T-helper 2 cell (primary cell): Measurements from ENCODE around the gene APOBEC3A.
"Not testable (repeated sequence)": the region's sequence is repeated elsewhere in the genome, so short reads cannot be mapped to it uniquely, and the experiment has no call there.

ENCODE experiments used
- DNase-seq, 5 experiments: peaks; one replicate each; pipeline versions ENCODE4 v3.0.0 to v3.0.0-alpha.2; 2012 to 2022

The APOBEC3A gene

GRCh38 chr22:38943882-38944281 is 13.5 kb upstream of the APOBEC3A start:
- DNase-seq, result no peak

GRCh38 chr22:38944653-38945052 is 12.8 kb upstream of the APOBEC3A start:
- no peak for DNase-seq

GRCh38 chr22:38945706-38946338 is 11.6 kb upstream of the APOBEC3A start:
- not testable (repeated sequence) for DNase-seq

GRCh38 chr22:38946771-38947170 is 10.6 kb upstream of the APOBEC3A start:
- DNase-seq, result no peak

- DNase-seq, result no peak
Measured at GRCh38 chr22:38947321-38948140, 9.9 kb upstream of the APOBEC3A start.

GRCh38 chr22:38948181-38948940 is 9.0 kb upstream of the APOBEC3A start:
- no peak for DNase-seq

GRCh38 chr22:38949889-38950405 is 7.5 kb upstream of the APOBEC3A start:
- DNase-seq, result no peak

- DNase-seq, result no peak
Measured at GRCh38 chr22:38950527-38951295, 6.7 kb upstream of the APOBEC3A start.

- DNase-seq, result no peak
Measured at GRCh38 chr22:38951734-38952133, 5.7 kb upstream of the APOBEC3A start.

GRCh38 chr22:38952281-38952993 is 5.0 kb upstream of the APOBEC3A start:
- no peak for DNase-seq

- no peak for DNase-seq
Measured at GRCh38 chr22:38953091-38953490, 4.3 kb upstream of the APOBEC3A start.

GRCh38 chr22:38953577-38954413 is 3.6 kb upstream of the APOBEC3A start:
- peak in 3 of 5 experiments; percentile 24 to 87 (median 61) for DNase-seq

- DNase-seq, result no peak
Measured at GRCh38 chr22:38954414-38955043, 2.9 kb upstream of the APOBEC3A start.

- no peak for DNase-seq
Measured at GRCh38 chr22:38955250-38955905, 2.0 kb upstream of the APOBEC3A start.

GRCh38 chr22:38955926-38956325 is 1.5 kb upstream of the APOBEC3A start:
- no peak for DNase-seq

GRCh38 chr22:38956551-38956950 is 858 bp upstream of the APOBEC3A start:
- DNase-seq, result no peak

- DNase-seq, result no peak
Measured at GRCh38 chr22:38957808-38958650, 620 bp downstream of the APOBEC3A start.

- not testable (repeated sequence) for DNase-seq
Measured at GRCh38 chr22:38958651-38958943, 1.2 kb downstream of the APOBEC3A start.

- no peak for DNase-seq
Measured at GRCh38 chr22:38959590-38959989, 2.2 kb downstream of the APOBEC3A start.
